Renal pelvis (tissue), 4 donors: ENCODE data around the gene KCNT2. TPM values are rescaled to one million over a fixed set of nuclear protein-coding genes. Genes with fewer than 3 reads are reported as not detected.
A peak's percentile ranks its signal among the peaks of the same experiment; 100 is the strongest.

Experiments used
- DNase-seq: peaks from one replicate; pipeline ENCODE4 v3.0.0-alpha.2; 2013
- polyA plus RNA-seq, 3 donors: library from polyadenylated mRNA; unstranded; fragments of 120-200 nt; gene quantifications; one replicate each; pipeline ENCODE4 v1.2.1, GENCODE V29; 2013; ENCODE audit not compliant: insufficient read length in 3 of 3

KCNT2 gene
- polyA plus RNA-seq, 3 donors: 7.3 to 10.1 (median 9.8) TPM

GRCh38 chr1:196450143-196451095 lies 157.8 kb downstream of the KCNT2 start:
- no peak for DNase-seq

GRCh38 chr1:196449460-196449859 lies 158.8 kb downstream of the KCNT2 start:
- DNase-seq: no peak

GRCh38 chr1:196445775-196446174 lies 162.5 kb downstream of the KCNT2 start:
- DNase-seq: no peak

- DNase-seq: no peak
Observed at GRCh38 chr1:196444634-196445033, 163.6 kb downstream of the KCNT2 start.

- DNase-seq: no peak
Observed at GRCh38 chr1:196442366-196442765, 165.9 kb downstream of the KCNT2 start.

- DNase-seq: no peak
Observed at GRCh38 chr1:196440711-196441110, 167.5 kb downstream of the KCNT2 start.

GRCh38 chr1:196438329-196438728 lies 169.9 kb downstream of the KCNT2 start:
- DNase-seq: peak; percentile 29

GRCh38 chr1:196437671-196438070 lies 170.6 kb downstream of the KCNT2 start:
- DNase-seq: no peak

GRCh38 chr1:196433000-196433399 lies 175.2 kb downstream of the KCNT2 start:
- no peak for DNase-seq

- DNase-seq: no peak
Observed at GRCh38 chr1:196427976-196428734, 180.1 kb downstream of the KCNT2 start.

- no peak for DNase-seq
Observed at GRCh38 chr1:196425513-196425912, 182.7 kb downstream of the KCNT2 start.

GRCh38 chr1:196423612-196424011 lies 184.6 kb downstream of the KCNT2 start:
- no peak for DNase-seq

- DNase-seq: no peak
Observed at GRCh38 chr1:196418772-196419171, 189.5 kb downstream of the KCNT2 start.

GRCh38 chr1:196415978-196416377 lies 192.3 kb downstream of the KCNT2 start:
- DNase-seq: no peak

GRCh38 chr1:196412326-196412725 lies 195.9 kb downstream of the KCNT2 start:
- no peak for DNase-seq

GRCh38 chr1:196410768-196411167 lies 197.5 kb downstream of the KCNT2 start:
- DNase-seq: no peak

GRCh38 chr1:196409586-196409985 lies 198.7 kb downstream of the KCNT2 start:
- no peak for DNase-seq

- DNase-seq: peak; percentile 40
Observed at GRCh38 chr1:196407358-196408051, 200.7 kb downstream of the KCNT2 start.

- no peak for DNase-seq
Observed at GRCh38 chr1:196405839-196406238, 202.4 kb downstream of the KCNT2 start.

GRCh38 chr1:196403803-196404690 lies 204.2 kb downstream of the KCNT2 start:
- no peak for DNase-seq

- DNase-seq: no peak
Observed at GRCh38 chr1:196401891-196402290, 206.3 kb downstream of the KCNT2 start.
